Sigmoid colon (tissue), 4 donors: ENCODE results near the gene CHKA.

Experiments
- POLR2AphosphoS5 ChIP-seq, 4 donors: sonication (generic); formaldehyde crosslinking; IDR thresholded peaks; one replicate each; pipeline ENCODE4 v1.6.1; 2017; ENCODE audit warnings: antibody characterized with exemption in 4 of 4
- TF ChIP-seq, protein P1 (sequence below), 4 experiments: fragments of 450-650 bp in 3 of 4; fragments of 200-600 bp in 1 of 4; IDR thresholded peaks; one replicate each; pipeline ENCODE4 v1.5.1; 2016 to 2019; ENCODE audit warnings: antibody characterized with exemption in 4 of 4, mild to moderate bottlenecking in 3 of 4, moderate library complexity in 2 of 4

- TF ChIP-seq, protein P1, sequence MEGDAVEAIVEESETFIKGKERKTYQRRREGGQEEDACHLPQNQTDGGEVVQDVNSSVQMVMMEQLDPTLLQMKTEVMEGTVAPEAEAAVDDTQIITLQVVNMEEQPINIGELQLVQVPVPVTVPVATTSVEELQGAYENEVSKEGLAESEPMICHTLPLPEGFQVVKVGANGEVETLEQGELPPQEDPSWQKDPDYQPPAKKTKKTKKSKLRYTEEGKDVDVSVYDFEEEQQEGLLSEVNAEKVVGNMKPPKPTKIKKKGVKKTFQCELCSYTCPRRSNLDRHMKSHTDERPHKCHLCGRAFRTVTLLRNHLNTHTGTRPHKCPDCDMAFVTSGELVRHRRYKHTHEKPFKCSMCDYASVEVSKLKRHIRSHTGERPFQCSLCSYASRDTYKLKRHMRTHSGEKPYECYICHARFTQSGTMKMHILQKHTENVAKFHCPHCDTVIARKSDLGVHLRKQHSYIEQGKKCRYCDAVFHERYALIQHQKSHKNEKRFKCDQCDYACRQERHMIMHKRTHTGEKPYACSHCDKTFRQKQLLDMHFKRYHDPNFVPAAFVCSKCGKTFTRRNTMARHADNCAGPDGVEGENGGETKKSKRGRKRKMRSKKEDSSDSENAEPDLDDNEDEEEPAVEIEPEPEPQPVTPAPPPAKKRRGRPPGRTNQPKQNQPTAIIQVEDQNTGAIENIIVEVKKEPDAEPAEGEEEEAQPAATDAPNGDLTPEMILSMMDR (IDR thresholded peaks at IDR 0.05): no peak
- TF ChIP-seq POLR2AphosphoS5 (IDR thresholded peaks at IDR 0.05): no peak
These were observed 96.7 kb downstream of the CHKA start for GRCh38 chr11:68024508-68024907.
